ENCODE measurements around the gene CACHD1.
A peak's percentile ranks its signal among the peaks of the same experiment; 100 is the strongest.
"Not testable (repeated sequence)": the region's sequence is repeated elsewhere in the genome, so short reads cannot be mapped to it uniquely, and the experiment has no call there.

CACHD1 gene

DNA sequence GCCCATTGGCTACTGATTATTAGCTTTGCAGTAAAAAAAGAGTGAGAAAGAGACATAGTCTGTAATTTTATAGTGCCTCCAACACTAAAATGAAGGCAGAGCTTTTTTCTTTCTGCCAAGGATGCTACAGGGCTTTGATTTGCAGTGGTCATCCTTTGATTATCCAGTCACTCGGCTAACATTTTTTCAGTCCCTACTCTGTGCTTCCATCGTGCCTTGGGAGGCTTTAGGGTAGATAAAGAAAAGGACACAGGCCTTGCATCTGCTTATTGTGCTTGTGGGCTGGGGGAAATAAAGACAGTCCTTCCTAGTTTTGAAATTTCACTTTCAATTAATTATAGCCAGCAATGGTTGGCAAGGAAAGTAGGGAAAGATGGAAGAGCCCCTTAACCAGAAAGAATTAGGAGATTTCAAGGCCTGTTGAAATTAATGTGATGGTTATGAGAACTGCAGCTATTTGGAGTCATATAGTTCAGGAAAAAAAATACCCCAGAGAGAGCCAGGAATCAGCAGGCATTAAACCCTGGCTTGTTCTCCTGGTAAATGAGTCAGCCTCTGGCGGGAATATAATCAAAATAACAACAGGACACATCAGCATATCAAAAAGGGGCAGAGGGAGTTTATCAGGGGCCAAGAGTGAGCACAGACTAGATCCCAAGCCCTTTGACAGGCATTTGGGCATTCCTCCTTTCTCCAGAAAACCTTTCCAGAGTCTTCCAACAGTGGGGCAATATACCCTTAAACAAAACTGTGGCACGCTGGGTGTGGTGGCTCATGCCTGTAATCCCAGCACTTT, 27.4 kb downstream of the CACHD1 start:
- no peak for DNase-seq (ENCODE audit: low read depth)
- H3K9ac ChIP-seq (ENCODE audit: low read length), result peak overlapping the region; percentile 15
- no peaks in the 10 kb centered on the region for H3K27me3 ChIP-seq (replicated peaks; ENCODE audit: control insufficient read depth, insufficient read depth, low read length)
- H3K4me3 ChIP-seq (ENCODE audit: low read length), result no peak overlapping the region
- peaks cover 37% of the 10 kb centered on the region for H3K4me1 ChIP-seq (ENCODE audit: control insufficient read depth, insufficient read depth, low read length)
- no peaks in the 10 kb centered on the region for H3K9me3 ChIP-seq (ENCODE audit: control insufficient read depth, low read length)
- no peaks in the 10 kb centered on the region for H3K36me3 ChIP-seq (ENCODE audit: control insufficient read depth, insufficient read depth, low read length, severe bottlenecking)

GRCh38 chr1:64498325-64498724, 28.4 kb downstream of the CACHD1 start:
- H3K27me3 ChIP-seq (replicated peaks; ENCODE audit: control insufficient read depth, insufficient read depth, low read length), result no peaks in the 10 kb centered on the region
- no peak overlapping the region for H3K9ac ChIP-seq (ENCODE audit: low read length)
- peaks cover 37% of the 10 kb centered on the region for H3K4me1 ChIP-seq (ENCODE audit: control insufficient read depth, insufficient read depth, low read length)
- DNase-seq (ENCODE audit: low read depth), result no peak
- H3K36me3 ChIP-seq (ENCODE audit: control insufficient read depth, insufficient read depth, low read length, severe bottlenecking), result no peaks in the 10 kb centered on the region
- H3K4me3 ChIP-seq (ENCODE audit: low read length), result no peak overlapping the region
- no peaks in the 10 kb centered on the region for H3K9me3 ChIP-seq (ENCODE audit: control insufficient read depth, low read length)

- Histone ChIP-seq H3K27me3 (replicated peaks; ENCODE audit: control insufficient read depth, insufficient read depth, low read length) (no peaks in the 10 kb centered on the region), H3K9me3 (ENCODE audit: control insufficient read depth, low read length) (no peaks in the 10 kb centered on the region), H3K4me3 (ENCODE audit: low read length) (no peak overlapping the region), H3K9ac (ENCODE audit: low read length) (no peak overlapping the region), H3K4me1 (ENCODE audit: control insufficient read depth, insufficient read depth, low read length) (peaks cover 34% of the 10 kb centered on the region), H3K36me3 (ENCODE audit: control insufficient read depth, insufficient read depth, low read length, severe bottlenecking) (no peaks in the 10 kb centered on the region)
- DNase-seq (ENCODE audit: low read depth), result no peak
Measured at GRCh38 chr1:64499011-64499410, 29.1 kb downstream of the CACHD1 start.

GRCh38 chr1:64499966-64500365, 30.0 kb downstream of the CACHD1 start:
- Histone ChIP-seq H3K4me1 (ENCODE audit: control insufficient read depth, insufficient read depth, low read length) (peaks cover 35% of the 10 kb centered on the region), H3K4me3 (ENCODE audit: low read length) (no peak overlapping the region), H3K36me3 (ENCODE audit: control insufficient read depth, insufficient read depth, low read length, severe bottlenecking) (no peaks in the 10 kb centered on the region), H3K9me3 (ENCODE audit: control insufficient read depth, low read length) (no peaks in the 10 kb centered on the region), H3K27me3 (replicated peaks; ENCODE audit: control insufficient read depth, insufficient read depth, low read length) (no peaks in the 10 kb centered on the region), H3K9ac (ENCODE audit: low read length) (no peak overlapping the region)
- DNase-seq (ENCODE audit: low read depth), result no peak

GRCh38 chr1:64502083-64502482, 32.2 kb downstream of the CACHD1 start:
- no peak for DNase-seq (ENCODE audit: low read depth)
- Histone ChIP-seq H3K27me3 (replicated peaks; ENCODE audit: control insufficient read depth, insufficient read depth, low read length) (no peaks in the 10 kb centered on the region), H3K4me3 (ENCODE audit: low read length) (no peak overlapping the region), H3K36me3 (ENCODE audit: control insufficient read depth, insufficient read depth, low read length, severe bottlenecking) (no peaks in the 10 kb centered on the region), H3K4me1 (ENCODE audit: control insufficient read depth, insufficient read depth, low read length) (peaks cover 29% of the 10 kb centered on the region), H3K9ac (ENCODE audit: low read length) (no peak overlapping the region), H3K9me3 (ENCODE audit: control insufficient read depth, low read length) (no peaks in the 10 kb centered on the region)

- no peak overlapping the region for H3K9ac ChIP-seq (ENCODE audit: low read length)
- DNase-seq (ENCODE audit: low read depth), result no peak
- H3K9me3 ChIP-seq (ENCODE audit: control insufficient read depth, low read length), result no peaks in the 10 kb centered on the region
- H3K27me3 ChIP-seq (replicated peaks; ENCODE audit: control insufficient read depth, insufficient read depth, low read length), result no peaks in the 10 kb centered on the region
- peaks cover 20% of the 10 kb centered on the region for H3K4me1 ChIP-seq (ENCODE audit: control insufficient read depth, insufficient read depth, low read length)
- H3K4me3 ChIP-seq (ENCODE audit: low read length), result no peak overlapping the region
- no peaks in the 10 kb centered on the region for H3K36me3 ChIP-seq (ENCODE audit: control insufficient read depth, insufficient read depth, low read length, severe bottlenecking)
Measured at GRCh38 chr1:64502931-64503330, 33.0 kb downstream of the CACHD1 start.

DNA sequence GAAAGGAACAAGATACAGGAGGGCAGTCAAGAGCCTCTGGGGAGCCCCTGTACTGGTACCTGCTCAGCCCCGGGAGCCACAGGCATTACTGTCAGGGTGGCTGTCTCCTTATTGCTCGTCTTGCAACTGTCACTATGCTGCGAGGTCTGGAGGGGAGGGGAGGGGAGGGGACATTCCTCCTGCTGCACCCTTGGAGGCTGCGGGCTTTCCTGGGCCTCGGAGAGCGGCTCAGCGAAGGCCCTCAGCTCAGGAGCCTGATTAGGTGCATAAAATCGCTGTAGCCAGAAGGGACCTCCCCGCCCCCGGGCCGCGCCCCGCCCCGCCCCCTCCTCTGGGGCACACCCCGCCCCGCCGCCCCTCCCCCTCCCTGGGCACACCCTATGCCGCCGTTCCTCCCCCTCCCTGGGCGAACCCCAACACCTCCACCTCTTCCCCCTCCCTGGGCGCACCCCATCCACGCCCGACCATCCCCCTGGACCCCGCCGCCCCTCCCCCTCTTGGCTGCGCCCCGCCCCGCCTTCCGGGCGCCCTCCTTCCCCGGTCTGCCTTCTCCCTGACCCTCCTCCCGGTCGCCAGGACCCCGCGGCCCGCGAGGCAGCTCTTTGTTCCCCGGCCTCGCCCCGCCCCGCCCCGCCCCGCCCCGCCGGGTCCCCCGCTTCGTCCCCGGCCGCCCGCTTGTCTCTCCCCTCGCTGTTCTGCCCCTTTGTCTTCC, 35.5 kb downstream of the CACHD1 start:
- no peak for DNase-seq (ENCODE audit: low read depth)
- peaks cover 3% of the 10 kb centered on the region for H3K4me1 ChIP-seq (ENCODE audit: control insufficient read depth, insufficient read depth, low read length)
- no peaks in the 10 kb centered on the region for H3K36me3 ChIP-seq (ENCODE audit: control insufficient read depth, insufficient read depth, low read length, severe bottlenecking)
- peak overlapping the region; percentile 73 for H3K4me3 ChIP-seq (ENCODE audit: low read length)
- H3K9ac ChIP-seq (ENCODE audit: low read length), result peak overlapping the region; percentile 55
- no peaks in the 10 kb centered on the region for H3K27me3 ChIP-seq (replicated peaks; ENCODE audit: control insufficient read depth, insufficient read depth, low read length)
- no peaks in the 10 kb centered on the region for H3K9me3 ChIP-seq (ENCODE audit: control insufficient read depth, low read length)

DNA sequence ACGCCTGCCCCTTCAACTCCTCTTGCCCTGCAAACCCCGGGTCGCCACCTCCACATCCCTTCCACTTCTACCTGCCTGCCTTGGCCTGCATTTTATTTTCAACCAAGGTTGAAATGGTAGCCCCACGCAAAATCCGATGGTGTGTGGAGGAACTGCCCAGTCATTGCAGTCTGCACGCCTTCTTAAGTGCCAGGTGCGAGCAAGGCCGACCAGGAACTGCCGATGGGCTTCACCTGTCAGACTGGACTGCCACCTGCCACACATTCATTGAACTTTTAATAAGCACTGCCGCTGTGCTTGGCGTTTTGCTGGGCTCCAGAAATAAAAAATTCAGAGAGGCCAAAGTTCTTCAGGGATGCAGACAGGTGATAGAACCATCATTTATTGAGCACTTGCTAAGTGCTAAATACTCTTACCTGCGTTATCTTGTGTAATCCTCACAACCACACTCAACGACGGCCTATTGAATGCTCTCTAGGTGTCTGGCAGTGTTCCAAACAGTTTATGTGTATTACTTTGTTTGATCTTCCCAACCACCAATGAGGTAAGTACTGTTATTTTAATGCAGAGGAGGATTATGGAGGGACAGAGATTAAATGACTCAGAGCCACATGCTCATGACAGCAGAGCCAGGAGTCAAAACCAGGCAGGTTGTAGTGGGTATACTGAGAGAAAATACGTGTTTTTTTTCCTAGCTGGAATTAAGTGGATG, 36.2 kb downstream of the CACHD1 start:
- Histone ChIP-seq H3K9ac (ENCODE audit: low read length) (no peak overlapping the region), H3K36me3 (ENCODE audit: control insufficient read depth, insufficient read depth, low read length, severe bottlenecking) (no peaks in the 10 kb centered on the region), H3K4me1 (ENCODE audit: control insufficient read depth, insufficient read depth, low read length) (peaks cover 7% of the 10 kb centered on the region), H3K4me3 (ENCODE audit: low read length) (peak overlapping the region; percentile 37), H3K27me3 (replicated peaks; ENCODE audit: control insufficient read depth, insufficient read depth, low read length) (no peaks in the 10 kb centered on the region), H3K9me3 (ENCODE audit: control insufficient read depth, low read length) (no peaks in the 10 kb centered on the region)
- no peak for DNase-seq (ENCODE audit: low read depth)

- Histone ChIP-seq H3K9me3 (ENCODE audit: control insufficient read depth, low read length) (no peaks in the 10 kb centered on the region), H3K27me3 (replicated peaks; ENCODE audit: control insufficient read depth, insufficient read depth, low read length) (no peaks in the 10 kb centered on the region), H3K4me3 (ENCODE audit: low read length) (no peak overlapping the region), H3K9ac (ENCODE audit: low read length) (no peak overlapping the region), H3K36me3 (ENCODE audit: control insufficient read depth, insufficient read depth, low read length, severe bottlenecking) (no peaks in the 10 kb centered on the region), H3K4me1 (ENCODE audit: control insufficient read depth, insufficient read depth, low read length) (peaks cover 14% of the 10 kb centered on the region)
- no peak for DNase-seq (ENCODE audit: low read depth)
Measured at GRCh38 chr1:64508629-64509028, 38.7 kb downstream of the CACHD1 start.

GRCh38 chr1:64511044-64511443, 41.1 kb downstream of the CACHD1 start:
- H3K36me3 ChIP-seq (ENCODE audit: control insufficient read depth, insufficient read depth, low read length, severe bottlenecking), result no peaks in the 10 kb centered on the region
- no peak overlapping the region for H3K9ac ChIP-seq (ENCODE audit: low read length)
- DNase-seq (ENCODE audit: low read depth), result no peak
- H3K4me3 ChIP-seq (ENCODE audit: low read length), result no peak overlapping the region
- H3K9me3 ChIP-seq (ENCODE audit: control insufficient read depth, low read length), result no peaks in the 10 kb centered on the region
- H3K27me3 ChIP-seq (replicated peaks; ENCODE audit: control insufficient read depth, insufficient read depth, low read length), result no peaks in the 10 kb centered on the region
- H3K4me1 ChIP-seq (ENCODE audit: control insufficient read depth, insufficient read depth, low read length), result peaks cover 35% of the 10 kb centered on the region

GRCh38 chr1:64512206-64512605, 42.3 kb downstream of the CACHD1 start:
- peaks cover 46% of the 10 kb centered on the region for H3K4me1 ChIP-seq (ENCODE audit: control insufficient read depth, insufficient read depth, low read length)
- H3K9ac ChIP-seq (ENCODE audit: low read length); H3K9me3 ChIP-seq (ENCODE audit: control insufficient read depth, low read length); H3K4me3 ChIP-seq (ENCODE audit: low read length); H3K36me3 ChIP-seq (ENCODE audit: control insufficient read depth, insufficient read depth, low read length, severe bottlenecking); H3K27me3 ChIP-seq (replicated peaks; ENCODE audit: control insufficient read depth, insufficient read depth, low read length); DNase-seq (ENCODE audit: low read depth): not testable (repeated sequence)

Measured in adipocyte (in vitro differentiated cells).